ENCODE results near the gene HEATR9.

Gene HEATR9

DNA sequence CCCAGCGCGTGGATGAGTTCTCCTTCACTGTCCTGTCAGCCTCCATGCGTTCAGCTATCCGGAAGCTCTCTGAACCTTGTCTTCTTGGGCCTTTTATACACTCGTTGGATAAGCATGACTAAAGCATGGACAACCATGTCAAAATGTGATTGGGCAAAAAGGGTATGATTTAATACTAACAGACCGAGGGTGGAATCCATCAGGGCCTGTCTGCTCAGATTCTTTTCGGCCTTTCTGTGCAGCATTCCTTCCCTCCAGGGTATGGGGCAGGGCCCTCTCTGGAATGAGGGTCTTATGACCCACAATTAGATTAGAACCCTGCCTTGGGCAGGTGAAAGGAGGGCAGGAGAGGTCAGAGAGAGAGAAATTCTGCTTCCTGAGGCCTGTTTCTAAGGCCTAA, 25.5 kb upstream of the HEATR9 start:
- DNase-seq: no peak

DNA sequence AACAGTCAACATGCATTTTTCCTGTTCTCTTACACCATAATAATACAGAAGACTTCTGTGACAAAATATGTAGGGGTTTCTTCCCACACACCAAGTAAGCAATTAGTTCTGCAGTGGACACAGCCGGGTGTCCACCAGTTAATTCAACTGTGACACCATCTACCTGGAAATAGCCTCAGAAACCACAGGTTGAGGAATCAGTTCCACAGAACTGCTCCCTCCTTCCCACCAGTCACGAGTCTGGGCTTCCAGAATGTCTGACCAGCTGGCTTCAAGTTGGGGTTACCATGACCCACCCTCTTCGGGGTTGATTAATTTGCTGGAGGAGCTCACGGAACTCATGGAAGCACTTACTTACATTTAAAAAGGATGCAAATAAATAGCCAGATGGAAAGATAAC, 25.1 kb upstream of the HEATR9 start:
- DNase-seq: no peak

DNA sequence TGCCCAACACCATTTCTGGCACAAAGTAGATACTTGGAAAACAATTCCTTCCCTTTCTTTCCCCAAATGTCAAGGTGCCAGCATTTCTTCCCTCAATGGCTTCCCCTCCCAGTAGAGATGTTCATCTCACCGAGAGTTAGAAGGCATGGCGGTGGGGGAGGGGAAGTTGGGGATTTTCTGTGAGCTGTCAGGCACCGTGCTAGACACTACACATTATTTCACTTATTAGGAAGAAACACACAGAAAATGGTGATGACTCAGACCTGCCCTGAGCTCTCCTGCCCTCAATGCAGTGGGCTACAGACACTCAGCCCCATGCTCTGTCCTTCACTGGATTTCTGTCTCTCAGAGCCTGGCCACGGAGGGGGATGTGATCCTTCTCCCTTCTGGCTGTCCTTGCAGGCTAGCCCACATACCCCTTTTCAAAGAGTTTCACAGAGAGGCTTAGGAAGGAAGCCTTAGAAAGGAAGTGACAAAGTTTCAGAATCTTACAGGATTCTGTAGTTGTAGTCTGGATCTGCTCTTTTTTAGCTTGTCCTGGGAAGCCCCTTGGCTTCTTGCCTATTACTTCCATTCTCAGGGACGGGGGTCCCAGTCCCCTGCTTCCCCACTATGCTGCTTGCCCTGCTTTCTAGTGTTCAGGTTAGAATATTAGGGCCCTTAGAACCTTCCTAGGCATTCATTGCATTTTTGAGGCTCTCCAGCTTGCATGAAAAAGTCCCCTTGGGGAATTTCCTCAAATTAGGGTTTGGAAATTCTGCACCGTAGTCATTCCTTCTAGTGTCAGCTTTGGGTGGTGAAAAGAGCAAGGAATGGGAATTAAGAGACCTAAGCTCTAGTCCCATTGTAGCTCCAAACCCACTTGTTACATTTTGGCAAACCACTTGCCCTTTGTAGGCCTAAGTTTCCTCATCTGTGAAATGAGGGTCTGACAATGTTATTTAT, 23.7 kb upstream of the HEATR9 start:
- DNase-seq: no peak

DNA sequence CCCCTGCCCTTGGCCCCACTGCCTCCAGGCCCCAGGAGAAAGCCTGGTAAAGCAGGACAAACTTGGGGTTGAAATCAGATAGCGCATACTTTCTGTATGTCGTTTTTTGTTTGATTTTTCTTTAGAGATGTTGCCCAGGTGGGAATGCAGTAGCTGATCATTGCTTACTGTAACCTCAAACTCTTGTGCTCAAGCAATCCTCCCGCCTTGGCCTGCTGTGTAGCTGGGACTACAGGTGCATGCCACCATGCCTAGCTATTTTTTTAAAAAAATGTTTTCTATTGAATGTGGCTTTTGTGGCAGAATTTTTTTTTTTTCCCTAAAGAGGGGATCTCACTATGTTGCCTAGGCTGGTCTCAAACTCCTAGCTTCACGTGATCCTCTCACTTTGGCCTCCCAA, 22.6 kb upstream of the HEATR9 start:
- DNase-seq: no peak

DNA sequence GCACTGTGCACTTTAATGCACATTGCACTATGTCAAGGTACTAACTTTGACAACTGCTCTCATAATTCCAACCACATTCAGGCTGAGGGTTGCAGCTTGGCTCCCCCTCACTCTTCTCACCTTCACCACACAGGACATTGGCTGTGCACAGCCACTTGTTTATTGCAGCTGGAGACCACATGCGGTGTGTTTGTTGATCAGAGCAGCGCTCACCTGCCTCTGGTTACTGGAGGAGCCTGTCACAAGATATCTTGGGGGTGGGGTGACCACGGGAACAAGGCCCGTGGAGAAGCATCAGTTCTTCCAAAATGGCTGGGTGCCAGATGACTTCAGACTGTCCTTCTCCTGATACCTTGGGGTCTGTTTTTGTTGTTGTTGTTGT, 22.1 kb upstream of the HEATR9 start:
- no peak for DNase-seq

DNA sequence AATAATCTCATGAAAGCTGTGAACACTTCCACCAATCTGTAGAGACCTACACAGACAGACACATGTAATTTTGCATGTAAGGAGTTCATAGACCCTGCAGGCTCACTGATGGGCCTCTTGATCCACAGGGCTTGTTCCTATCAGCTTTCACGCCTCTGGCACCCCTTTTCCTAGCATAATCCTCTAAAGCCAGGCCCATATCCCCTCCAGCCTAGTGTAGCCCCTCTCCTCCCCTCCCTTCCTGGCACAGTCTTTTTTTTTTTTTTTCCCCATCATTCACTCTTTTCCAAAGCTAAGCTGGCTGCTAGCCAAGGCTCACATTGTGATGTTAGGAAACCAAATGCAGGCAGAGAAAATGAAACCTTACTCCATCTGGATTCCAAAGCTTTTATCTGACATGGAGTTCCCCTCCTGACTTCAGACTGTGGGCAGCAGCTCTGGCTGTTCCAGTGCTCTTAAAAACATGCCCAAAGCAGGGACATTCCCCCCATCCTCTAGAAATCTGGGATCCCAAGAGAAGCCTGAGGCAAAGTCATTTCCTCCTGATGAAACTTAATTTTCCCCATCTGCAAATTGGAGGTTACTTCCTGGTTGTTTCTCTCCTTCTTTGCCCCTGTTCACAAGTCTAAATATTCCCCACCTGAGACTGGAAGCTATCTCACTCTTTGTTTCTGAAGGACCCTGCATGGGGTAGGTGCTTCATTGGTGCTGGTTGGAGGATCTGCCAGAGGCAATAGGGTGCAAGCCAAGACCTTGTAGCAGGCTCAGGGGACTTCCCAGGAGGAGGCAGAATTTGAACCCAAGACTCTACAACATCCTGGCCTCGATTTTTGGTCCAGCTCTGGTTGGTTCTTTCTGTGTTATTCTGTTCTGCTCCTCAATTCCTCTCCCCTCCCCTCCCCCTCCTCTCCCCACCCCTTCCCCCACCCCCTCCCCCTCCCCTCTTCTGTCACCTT, 21.4 kb upstream of the HEATR9 start:
- DNase-seq: no peak

DNA sequence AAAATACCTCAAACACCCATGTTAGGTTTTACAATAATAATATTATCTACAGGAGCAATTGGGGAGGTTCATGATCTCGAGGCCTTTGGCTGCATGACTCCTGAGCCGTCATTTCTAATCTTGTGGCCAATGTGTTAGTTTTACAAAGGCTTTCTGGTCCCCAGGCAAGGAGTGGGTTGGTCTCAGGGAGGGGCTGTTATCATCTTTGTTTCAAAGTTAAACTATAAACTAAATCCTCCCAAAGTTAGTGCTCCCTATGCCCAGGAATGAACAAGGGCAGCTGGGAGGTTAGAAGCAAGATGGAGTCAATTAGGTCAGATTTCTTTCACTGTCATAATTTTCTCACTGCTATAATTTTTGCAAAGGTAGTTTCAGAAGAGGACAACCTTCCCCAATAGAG, 20.6 kb upstream of the HEATR9 start:
- no peak for DNase-seq

DNA sequence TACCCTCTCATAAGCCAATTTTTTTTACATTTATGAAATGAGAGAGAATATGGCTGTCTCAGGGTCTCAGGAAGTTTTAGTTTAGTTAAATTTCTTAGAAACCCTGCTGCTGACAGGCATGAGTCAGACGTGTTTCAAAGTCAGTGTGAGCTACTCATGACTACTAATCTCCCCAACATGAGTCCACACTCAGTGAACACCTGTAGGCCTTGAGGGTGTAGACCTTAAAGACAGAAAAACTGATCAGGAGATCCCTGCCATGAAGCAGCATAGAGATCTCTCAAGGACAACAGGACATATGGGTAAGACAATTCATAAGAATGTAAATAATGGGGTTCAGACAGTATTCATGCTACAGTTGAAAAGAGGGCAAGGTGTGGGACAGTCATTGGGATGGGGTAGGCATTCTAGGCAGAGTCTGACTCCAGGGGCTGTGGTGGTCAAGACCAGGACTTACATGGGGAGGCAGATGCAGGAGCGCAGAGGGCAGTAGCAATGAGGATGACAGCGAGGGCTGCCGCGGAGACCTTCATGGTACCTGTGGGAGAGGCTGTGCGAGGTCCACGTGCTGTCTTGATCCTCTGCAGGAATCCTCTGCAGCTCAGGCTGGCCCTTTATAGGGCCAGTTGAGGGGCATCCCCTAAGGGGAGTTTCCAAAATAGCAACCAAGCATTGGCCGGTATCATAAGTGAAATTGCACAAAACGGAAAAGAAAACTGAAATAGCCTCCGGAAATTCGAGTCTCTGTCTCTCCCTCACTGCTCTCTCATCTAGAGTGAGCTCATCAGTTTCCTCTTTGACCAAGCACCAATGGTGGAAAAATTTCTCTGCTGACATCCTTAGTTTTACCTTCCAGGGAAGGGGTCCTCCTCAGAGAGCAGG, 11.3 kb upstream of the HEATR9 start, which contains the start of gene CCL5:
CCL5 (minus strand) TSS at position 588 of the 882 bp plus-strand sequence.
- DNase-seq: no peak

DNA sequence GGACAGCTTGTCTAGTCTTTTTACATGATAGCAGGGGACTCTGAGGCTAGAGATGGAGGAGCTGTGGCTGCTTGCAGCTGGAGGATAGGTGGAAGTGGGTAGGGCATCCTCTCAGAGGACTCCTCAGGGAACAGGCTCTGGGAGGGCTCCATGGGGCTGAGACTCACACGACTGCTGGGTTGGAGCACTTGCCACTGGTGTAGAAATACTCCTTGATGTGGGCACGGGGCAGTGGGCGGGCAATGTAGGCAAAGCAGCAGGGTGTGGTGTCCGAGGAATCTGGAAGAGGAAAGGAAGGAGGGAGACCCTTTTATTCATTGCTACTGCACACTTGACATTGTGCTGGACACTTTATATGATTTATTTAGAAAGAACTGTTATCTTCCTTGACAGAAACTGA, 9.7 kb upstream of the HEATR9 start:
- no peak for DNase-seq

DNA sequence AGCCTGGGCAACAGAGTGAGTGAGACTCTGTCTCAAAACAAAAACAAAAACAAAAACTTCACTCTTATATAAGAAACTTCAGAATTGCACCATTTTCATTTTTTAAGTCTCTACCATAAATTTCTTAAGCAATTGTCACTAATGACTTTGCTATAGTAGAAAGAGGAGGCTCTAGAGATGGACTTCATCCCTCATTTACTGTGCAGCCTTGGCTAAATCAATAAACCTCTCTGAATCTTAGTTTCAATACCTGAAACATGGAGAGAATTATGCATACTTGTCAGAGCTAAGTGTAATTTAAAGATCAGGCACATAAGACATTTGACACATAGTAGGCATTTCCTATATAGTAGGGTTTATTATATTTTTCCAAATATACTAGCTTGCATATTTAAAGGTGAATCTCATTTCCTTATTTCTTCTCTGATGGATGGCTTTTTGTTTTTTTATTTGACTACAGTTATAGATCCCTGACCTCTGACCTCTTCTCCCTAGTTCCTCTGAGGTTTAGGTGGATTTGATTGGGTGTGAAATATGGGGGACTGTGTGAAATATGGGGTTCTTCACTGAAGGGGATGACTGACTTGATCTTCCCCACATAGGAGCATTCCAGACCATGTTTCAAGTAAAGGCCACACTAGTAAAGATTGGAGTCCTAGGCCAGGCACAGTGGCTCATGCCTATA, 8.8 kb upstream of the HEATR9 start:
- DNase-seq: no peak

DNA sequence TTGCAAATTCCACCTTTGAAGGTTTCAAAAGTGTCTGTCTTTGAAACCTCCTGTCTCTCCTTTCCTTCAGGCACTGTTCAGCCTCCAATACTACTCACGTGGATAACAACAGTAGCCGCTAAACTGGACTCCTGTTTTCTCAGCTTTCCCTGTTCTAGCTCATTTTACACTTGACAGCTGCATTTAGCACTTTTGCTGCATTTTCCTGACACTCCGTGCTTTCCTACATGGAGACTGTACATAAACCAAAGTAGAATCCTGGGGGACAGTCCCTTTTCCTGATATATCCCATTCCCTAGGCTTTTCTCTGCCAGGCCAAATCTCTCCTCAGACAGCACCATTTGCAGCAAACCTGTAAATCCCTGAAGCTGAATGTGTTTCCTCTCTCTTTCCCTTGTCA, 7.8 kb upstream of the HEATR9 start:
- DNase-seq: no peak

DNA sequence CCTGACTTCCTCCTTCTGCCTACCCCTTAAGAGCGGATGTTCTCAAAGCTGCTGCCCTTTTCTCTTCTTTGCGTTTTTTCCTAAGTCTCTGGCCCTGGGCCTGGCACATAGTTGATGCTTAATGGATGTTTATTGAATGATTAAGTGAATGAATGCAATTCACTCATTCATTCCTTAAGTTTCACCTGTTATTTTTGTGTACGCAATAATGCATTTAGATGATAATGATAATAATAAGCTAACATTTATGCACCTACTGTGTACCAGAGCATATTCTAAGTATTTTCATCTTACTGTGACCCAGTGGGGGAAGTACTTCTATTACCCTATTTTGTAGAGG, 7.1 kb upstream of the HEATR9 start:
- no peak for DNase-seq

DNA sequence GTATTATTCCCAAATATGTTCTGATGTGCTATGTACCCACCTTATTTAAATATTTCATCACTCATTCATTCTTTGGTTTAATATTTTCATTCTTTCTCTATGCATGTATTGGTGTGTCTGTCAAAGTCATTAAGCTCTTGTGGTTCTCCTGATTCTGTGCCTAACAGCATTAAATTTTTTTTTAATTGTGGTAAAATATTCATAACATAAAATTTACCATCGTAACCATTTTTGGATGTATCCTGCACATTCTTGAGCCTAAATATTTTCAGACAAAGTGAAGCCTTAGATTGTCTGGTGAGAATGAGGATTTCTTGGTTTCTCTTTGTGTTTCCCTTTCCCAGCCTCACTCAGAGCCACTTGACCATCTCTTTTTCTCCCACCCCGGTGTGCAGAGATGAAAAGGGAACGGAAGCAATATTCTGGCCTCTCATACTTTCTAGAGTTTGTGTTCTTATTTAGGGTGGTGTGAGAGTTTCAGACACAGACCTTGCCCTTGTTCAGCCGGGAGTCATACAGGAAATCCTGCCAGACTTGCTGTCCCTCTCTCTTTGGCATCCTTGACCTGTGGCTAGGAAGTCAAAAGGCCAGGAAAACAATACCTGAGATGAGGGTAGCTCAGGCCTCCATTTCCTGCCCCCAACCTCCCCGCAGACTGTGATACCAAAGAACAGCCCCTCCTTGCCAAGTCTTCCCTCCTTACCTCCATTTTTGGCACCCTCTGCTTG, 6.5 kb upstream of the HEATR9 start:
- no peak for DNase-seq

DNA sequence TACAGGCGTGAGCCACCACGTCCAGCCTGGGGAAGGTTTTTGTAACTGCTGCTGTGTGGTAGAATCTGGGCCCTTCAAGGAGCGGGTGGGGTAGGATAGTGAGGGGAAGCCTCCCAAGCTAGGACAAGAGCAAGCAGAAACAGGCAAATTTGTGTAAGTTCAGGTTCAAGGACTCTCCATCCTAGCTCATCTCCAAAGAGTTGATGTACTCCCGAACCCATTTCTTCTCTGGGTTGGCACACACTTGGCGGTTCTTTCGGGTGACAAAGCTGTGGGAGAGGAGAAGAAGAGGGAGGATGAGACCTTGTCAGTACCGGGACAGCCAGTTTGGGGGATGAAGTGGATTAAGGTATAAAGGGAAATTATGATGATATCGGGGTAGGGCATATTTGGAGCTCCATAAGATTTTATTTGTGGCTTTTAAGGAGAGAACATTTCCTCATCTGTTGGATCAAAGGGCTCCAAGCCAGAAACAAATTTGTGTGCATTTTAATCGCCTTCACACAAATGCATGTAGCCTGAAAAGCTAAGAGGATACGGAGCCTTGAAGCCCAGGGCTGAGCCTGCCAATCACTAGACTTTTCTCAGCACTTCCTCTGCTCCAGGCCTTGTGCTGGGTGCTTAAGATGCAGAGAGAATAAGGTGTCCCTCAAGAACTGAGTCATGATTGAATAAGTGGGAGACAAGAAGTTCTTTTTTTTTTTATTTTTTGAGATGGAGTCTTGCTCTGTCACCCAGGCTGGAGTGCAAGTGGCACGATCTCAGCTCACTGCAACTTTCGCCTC, 3.7 kb upstream of the HEATR9 start:
- no peak for DNase-seq

DNA sequence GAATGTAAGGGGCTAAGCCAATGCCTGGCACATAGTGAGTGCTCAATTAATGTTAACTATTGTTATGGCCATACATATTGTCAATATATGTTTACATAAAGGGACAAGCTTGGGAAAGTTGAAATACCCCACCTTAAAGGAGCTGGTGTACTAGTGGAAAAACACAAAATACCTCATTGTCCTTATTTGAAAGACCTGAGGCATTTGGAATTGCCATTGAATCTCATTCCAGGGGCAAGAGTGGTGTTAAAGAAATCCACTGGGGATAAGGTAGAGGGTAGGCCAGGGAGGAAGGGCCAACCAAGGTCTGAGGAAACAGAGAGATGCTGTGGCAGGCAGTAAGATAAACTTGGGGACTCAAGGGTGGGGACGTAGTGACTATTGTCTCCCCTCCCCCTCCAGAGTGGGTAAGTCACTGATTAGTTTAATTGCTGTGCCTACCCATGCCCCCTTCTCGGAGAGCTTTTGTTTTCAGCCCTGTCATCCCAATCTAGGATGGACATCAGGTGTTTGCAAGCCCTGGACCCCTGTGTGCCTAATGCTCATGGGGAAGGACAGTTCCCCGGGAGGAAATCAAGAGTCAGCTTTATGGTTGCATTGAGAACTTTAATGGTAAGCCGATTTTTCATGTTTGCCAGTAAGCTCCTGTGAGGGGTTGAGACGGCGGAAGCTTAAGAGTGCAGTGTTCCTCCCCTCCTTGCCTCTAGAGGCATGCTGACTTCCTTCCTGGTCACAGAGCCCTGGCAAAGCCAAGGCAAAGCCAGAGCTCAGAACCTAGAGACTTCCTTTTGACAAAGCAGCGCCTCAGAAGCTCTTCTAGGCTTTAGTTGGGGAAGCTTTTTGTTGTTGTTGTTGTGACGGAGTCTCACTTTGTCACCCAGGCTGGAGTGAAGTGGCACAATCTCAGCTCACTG, 2.5 kb upstream of the HEATR9 start:
- DNase-seq: peak in 1 of 2 donors; percentile 8

DNA sequence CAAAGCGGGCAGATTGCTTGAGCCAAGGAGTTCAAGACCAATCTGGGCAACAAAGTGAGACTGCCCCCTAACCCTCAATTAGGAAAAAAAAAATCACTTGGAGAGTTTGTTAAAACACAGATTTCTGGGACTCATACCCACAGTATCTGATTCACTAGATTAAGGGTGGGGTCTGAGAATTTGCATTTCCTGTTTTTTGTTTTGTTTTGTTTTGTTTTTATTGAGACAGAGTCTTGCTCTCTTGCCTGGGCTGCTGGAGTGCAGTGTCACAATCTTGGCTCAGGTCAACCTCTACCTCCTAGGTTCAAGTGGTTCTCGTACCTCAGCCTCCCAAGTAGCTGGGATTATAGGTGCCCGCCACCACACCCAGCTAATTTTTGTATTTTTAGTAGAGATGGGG, 1.1 kb downstream of the HEATR9 start:
- no peak for DNase-seq

DNA sequence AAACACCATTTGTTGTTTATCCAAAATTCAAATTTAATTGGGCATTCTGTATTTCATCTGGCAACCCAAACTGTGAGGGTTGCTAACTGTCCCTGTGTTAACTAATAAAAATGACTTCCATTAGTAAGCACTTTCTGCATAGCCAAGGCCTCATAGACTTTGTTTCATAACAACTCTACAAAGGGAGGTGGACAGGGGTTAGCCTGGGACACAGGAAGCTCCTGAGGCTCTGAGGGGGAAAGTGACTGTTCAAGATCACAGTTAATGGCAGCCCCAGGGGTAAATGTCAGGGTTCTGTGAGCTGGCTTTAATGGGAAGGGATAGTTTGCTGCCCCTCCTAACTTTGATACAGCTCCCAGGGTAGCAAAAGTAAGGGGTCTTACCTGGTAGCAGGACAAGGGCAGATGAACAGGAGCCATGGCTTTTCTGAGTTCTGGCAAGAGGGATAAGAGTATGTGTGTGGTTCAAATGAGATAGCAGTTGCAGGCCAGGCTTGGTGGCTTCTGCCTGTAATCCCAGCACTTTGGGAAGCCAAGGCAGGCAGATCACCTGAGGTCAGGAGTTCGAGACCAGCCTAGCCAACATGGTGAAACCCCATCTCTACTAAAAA, 2.2 kb downstream of the HEATR9 start:
- DNase-seq: no peak

DNA sequence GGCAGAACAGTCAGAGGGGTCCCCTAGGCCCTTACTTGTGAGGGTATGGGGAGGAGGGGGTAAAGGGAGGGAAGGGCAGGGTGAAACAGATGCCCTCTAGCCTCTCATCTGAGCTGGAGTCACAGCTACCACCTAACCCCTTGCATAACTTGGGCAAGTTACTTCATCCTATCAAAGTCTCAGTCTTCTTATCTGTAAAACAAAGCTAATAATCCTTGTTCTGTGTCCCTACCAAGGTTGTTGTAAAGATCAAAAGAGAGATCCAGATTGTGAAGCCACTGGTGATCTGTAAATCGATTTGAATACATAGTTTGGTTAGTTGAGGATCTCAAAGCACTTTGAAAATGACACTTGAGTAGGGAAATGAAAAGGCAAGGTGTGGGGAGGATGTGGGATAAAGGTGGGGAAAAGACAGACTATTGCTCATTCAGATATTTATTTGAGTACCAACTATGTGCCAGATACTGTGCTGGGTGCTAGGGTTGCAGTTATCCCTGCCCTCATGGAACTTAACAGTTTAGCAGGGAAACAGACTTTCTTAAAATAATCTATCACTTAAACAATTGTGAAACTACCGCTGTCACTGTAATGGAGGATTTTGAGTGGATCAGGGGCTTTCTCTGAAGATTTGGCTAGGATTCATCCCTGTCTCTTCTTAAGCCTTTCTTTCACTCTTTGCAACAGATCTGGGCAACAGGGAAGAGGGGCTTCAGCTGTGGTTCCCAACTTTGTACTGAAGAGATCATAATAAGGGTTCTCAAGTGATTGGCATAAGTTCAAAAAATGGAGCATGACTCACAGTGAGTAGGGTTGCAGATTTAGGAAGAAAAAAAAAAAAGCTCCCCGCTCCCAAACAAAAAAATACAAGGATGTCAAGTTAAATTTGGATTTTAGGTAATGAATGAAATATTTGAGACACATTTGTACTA, 3.0 kb downstream of the HEATR9 start:
- no peak for DNase-seq

All from bone marrow (tissue), 2 donors.